WTC11 (cell line): ENCODE data around the gene SNAP29. TPM values are rescaled to one million over a fixed set of nuclear protein-coding genes. Genes with fewer than 3 reads are reported as not detected.

Experiments
- ATAC-seq: fragments of 200-7000 bp; cut with Tn5 transposase; 2 replicates; pipeline ENCODE4 v1.10.0; 2021; ENCODE audit warnings: mild to moderate bottlenecking, moderate library complexity
- CTCF ChIA-PET: fragments of 300-600 bp; sonication (Branson Sonifier 250); formaldehyde crosslinking; loops from one replicate; lab custom pipeline; 2021; ENCODE audit warnings: antibody characterized with exemption; lab: Charles Lee
- POLR2A ChIA-PET: fragments of 350-600 bp; sonication (Branson Sonifier 250); formaldehyde crosslinking; loops from one replicate; lab custom pipeline; 2021; ENCODE audit warnings: antibody characterized with exemption; lab: Charles Lee
- DNase-seq: peaks from one replicate; pipeline ENCODE4 v3.0.0; 2021; ENCODE audit warnings: low spot score
- H3K27ac Mint-ChIP-seq: 2 replicates; pipeline ENCODE4 v1.8.0; 2021; ENCODE audit warnings: mixed read lengths
- H3K27me3 Mint-ChIP-seq: 2 replicates; pipeline ENCODE4 v1.8.0; 2021; ENCODE audit warnings: low read depth, mild to moderate bottlenecking, moderate library complexity, mixed read lengths
- H3K36me3 Mint-ChIP-seq: 2 replicates; pipeline ENCODE4 v1.8.0; 2021; ENCODE audit warnings: mixed read lengths
- H3K4me1 Mint-ChIP-seq: 2 replicates; pipeline ENCODE4 v1.8.0; 2022; ENCODE audit warnings: mixed read lengths
- H3K4me3 Mint-ChIP-seq: 2 replicates; pipeline ENCODE4 v1.8.0; 2021; ENCODE audit warnings: mild to moderate bottlenecking, moderate library complexity, mixed read lengths
- H3K9me3 Mint-ChIP-seq: 2 replicates; pipeline ENCODE4 v1.8.0; 2021; ENCODE audit warnings: mixed read lengths
- ATF1 ChIP-seq: sonication (generic); formaldehyde crosslinking; IDR thresholded peaks from 2 replicates; pipeline ENCODE4 v1.8.1; 2023; ENCODE audit warnings: mild to moderate bottlenecking, moderate library complexity, missing genetic modification reagents
- CBFB ChIP-seq: sonication (generic); formaldehyde crosslinking; IDR thresholded peaks from 2 replicates; pipeline ENCODE4 v1.8.1; 2022; ENCODE audit warnings: mild to moderate bottlenecking, low read depth, missing genetic modification reagents
- ETV6 ChIP-seq: sonication (generic); formaldehyde crosslinking; IDR thresholded peaks from 2 replicates; pipeline ENCODE4 v1.8.1; 2022; ENCODE audit warnings: mild to moderate bottlenecking, missing genetic modification reagents
- FOXK1 ChIP-seq: sonication (generic); formaldehyde crosslinking; IDR thresholded peaks from 2 replicates; pipeline ENCODE4 v1.8.0; 2022; ENCODE audit warnings: mild to moderate bottlenecking, moderate library complexity, missing genetic modification reagents
- GABPB1 ChIP-seq: sonication (generic); formaldehyde crosslinking; IDR thresholded peaks from 2 replicates; pipeline ENCODE4 v1.8.1; 2023; ENCODE audit warnings: mild to moderate bottlenecking, missing genetic modification reagents
- GTF2I ChIP-seq: fragments of 250-450 bp; sonication (Bioruptor Pico); conservative IDR thresholded peaks from 2 replicates; pipeline ENCODE4 v1.4.0; 2021; ENCODE audit warnings: mild to moderate bottlenecking
- JAZF1 ChIP-seq: fragments of 250-450 bp; sonication (Bioruptor Pico); IDR thresholded peaks from 2 replicates; pipeline ENCODE4 v1.9.0; 2021; ENCODE audit warnings: moderate library complexity, mild to moderate bottlenecking, inconsistent platforms
- NFATC4 ChIP-seq: fragments of 250-450 bp; sonication (Bioruptor Pico); IDR thresholded peaks from 2 replicates; pipeline ENCODE4 v1.9.0; 2021; ENCODE audit warnings: mild to moderate bottlenecking
- NFE2L1 ChIP-seq: sonication (generic); formaldehyde crosslinking; IDR thresholded peaks from 2 replicates; pipeline ENCODE4 v1.8.1; 2023; ENCODE audit warnings: missing genetic modification reagents
- OVOL2 ChIP-seq: fragments of 250-450 bp; sonication (Bioruptor Pico); IDR thresholded peaks from 2 replicates; pipeline ENCODE4 v1.9.0; 2021; ENCODE audit warnings: mild to moderate bottlenecking, borderline replicate concordance
- PRRX2 ChIP-seq: fragments of 250-450 bp; sonication (Bioruptor Pico); IDR thresholded peaks from 2 replicates; pipeline ENCODE4 v1.8.0; 2021; ENCODE audit warnings: mild to moderate bottlenecking
- RORB ChIP-seq: fragments of 250-450 bp; sonication (Bioruptor Pico); IDR thresholded peaks from 2 replicates; pipeline ENCODE4 v1.9.0; 2021; ENCODE audit warnings: mild to moderate bottlenecking
- SMAD3 ChIP-seq: sonication (generic); formaldehyde crosslinking; IDR thresholded peaks from 2 replicates; pipeline ENCODE4 v1.8.0; 2022; ENCODE audit warnings: missing genetic modification reagents, mild to moderate bottlenecking, borderline replicate concordance
- total RNA-seq: library from RNA; stranded (reverse); gene quantifications from 3 replicates; pipeline ENCODE4 v1.2.3, GENCODE V29; 2021
- TF ChIP-seq, protein P1 (sequence below): fragments of 250-450 bp; sonication (Bioruptor Pico); conservative IDR thresholded peaks from 2 replicates; pipeline ENCODE4 v1.9.0; 2021; ENCODE audit warnings: mild to moderate bottlenecking
- TF ChIP-seq, protein P2 (sequence below): sonication (generic); formaldehyde crosslinking; conservative IDR thresholded peaks from 2 replicates; pipeline ENCODE4 v1.8.1; 2022; ENCODE audit warnings: mild to moderate bottlenecking, missing genetic modification reagents
- TF ChIP-seq, protein P3 (sequence below): sonication (generic); formaldehyde crosslinking; IDR thresholded peaks from 2 replicates; pipeline ENCODE4 v1.8.0; 2023; ENCODE audit warnings: missing genetic modification reagents, mild to moderate bottlenecking, borderline replicate concordance
- TF ChIP-seq, protein P4 (sequence below): fragments of 250-450 bp; sonication (Bioruptor Pico); IDR thresholded peaks from 2 replicates; pipeline ENCODE4 v1.8.0; 2021; ENCODE audit warnings: mild to moderate bottlenecking
- TF ChIP-seq, protein P5 (sequence below): sonication (generic); formaldehyde crosslinking; conservative IDR thresholded peaks from 2 replicates; pipeline ENCODE4 v1.8.1; 2023; ENCODE audit warnings: mild to moderate bottlenecking, low read depth, missing genetic modification reagents, moderate library complexity
- TF ChIP-seq, protein P6 (sequence below): sonication (generic); formaldehyde crosslinking; IDR thresholded peaks from 2 replicates; pipeline ENCODE4 v1.8.0; 2022; ENCODE audit warnings: mild to moderate bottlenecking, missing genetic modification reagents
- TF ChIP-seq, protein P7 (sequence below): sonication (generic); formaldehyde crosslinking; IDR thresholded peaks from 2 replicates; pipeline ENCODE4 v1.8.1; 2023; ENCODE audit warnings: mild to moderate bottlenecking, missing genetic modification reagents, moderate library complexity

Gene SNAP29
- total RNA-seq, 1 experiment from 2014 or later: 14.7 TPM

DNA sequence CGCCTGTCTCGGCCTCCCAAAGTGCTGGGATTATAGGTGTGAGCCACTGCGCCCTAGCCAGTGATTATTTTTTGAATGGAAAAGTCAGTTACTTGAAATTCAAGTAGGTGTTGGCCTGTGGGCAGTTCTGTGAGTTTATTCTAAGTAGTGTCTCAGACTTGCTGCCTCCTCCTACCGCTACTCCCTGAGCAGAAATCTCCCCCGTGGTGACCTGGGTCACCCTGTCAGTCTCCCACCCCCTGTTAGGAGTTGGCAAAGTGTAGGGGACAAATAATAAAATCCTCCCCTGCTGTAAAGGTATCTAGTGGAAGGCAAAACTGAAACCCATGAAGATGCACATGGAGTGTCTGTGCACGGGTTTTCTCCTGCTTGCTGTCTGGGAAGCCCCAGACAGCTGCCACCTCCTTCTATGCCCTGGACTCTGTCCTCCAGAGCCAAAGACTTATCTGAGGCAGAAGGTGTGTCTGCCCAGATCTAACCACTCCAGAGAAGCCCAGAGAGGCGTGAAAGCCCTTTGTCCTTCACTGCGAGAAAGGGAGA is 26.3 kb downstream of the SNAP29 start (continued):
- no peak for TF ChIP-seq RORB (CRISPR knock-in tag)
- no peak for TF ChIP-seq NFATC4
- no peak for TF ChIP-seq PRRX2 (CRISPR knock-in tag)
- no peak for TF ChIP-seq GABPB1 (CRISPR knock-in tag)
- TF ChIP-seq JAZF1: no peak
- no peak for TF ChIP-seq SMAD3 (CRISPR knock-in tag)
- no peak for TF ChIP-seq ATF1 (CRISPR knock-in tag)
- TF ChIP-seq, protein P1, sequence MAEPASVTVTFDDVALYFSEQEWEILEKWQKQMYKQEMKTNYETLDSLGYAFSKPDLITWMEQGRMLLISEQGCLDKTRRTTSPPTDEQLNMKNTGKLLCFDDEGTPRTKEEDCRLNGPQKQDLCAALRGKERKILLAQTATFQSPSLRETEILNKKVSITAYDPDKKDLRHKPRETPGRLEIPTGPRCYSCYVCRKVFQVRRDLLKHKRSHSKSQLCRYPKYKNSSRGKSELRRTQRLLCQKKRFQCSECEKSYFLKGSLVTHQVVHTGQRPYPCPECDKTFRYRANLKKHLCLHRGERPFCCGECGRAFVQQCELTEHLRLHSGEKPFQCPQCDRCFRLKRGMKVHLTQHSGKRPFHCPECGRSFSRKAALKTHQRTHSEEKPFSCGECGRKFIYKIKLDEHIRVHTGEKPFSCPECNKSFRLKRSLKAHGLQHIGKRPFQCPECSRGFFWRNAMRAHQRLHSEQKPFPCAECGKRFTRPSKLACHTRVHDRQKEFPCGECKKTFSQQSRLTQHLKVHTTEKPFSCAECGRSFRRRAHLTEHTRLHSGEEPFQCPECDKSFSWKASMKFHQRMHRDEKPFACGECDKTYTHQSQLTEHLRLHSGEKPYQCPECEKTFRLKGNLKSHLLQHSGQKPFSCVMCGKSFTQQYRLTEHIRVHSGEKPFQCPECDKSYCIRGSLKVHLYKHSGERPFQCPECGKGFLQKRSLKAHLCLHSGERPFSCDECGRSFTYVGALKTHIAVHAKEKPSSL (CRISPR knock-in tag): no peak
- TF ChIP-seq FOXK1 (CRISPR knock-in tag): no peak
- TF ChIP-seq, protein P2, sequence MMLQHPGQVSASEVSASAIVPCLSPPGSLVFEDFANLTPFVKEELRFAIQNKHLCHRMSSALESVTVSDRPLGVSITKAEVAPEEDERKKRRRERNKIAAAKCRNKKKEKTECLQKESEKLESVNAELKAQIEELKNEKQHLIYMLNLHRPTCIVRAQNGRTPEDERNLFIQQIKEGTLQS (CRISPR knock-in tag): no peak
- TF ChIP-seq, all 79 proteins: peak for 0

DNA sequence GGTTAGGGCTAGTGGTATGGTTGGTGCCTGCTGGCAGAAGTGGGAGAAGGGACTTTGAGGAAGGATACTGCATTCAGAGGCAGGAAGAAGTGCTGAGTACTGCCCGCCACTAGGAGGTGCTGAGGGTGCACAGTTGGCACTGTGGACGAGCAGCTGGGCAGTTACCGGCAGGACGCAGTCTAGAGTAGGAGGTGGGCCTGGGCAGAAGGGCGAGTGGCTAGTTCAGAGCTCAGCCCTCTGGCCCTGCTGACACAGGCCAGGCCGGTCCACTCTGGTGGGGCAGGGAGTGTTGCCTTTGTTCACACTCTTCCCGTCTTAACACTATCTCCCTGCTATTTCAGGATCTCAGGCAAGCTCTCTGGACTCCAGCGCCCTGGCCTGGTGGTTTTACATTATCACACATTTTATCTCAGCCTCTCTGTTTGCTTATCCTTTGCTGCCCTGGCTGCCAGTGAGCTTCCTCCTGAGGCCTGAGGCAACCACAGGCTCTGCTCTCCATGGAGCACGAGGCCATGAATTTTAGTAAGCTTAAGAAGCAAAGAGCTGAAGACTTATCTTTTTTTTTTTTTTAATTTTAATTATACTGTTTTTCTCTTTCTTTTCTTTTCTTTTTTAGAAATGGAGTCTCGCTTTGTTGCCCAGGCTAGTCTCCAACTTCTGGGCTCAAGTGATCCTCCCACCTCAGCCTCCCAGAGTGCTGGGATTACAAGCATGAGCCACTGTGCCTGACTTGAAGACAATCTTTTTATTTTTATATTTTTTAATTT is 26.9 kb downstream of the SNAP29 start:
- H3K4me3 Mint-ChIP-seq: no peak overlapping the region
- H3K36me3 Mint-ChIP-seq: peaks cover 11% of the 10 kb centered on the region; the same call in 1 of the 2 replicates
- peak overlapping the region; percentile 68 for H3K27ac Mint-ChIP-seq
- no peaks in the 10 kb centered on the region for H3K9me3 Mint-ChIP-seq
- H3K4me1 Mint-ChIP-seq: peaks cover 3% of the 10 kb centered on the region; the same call in 1 of the 2 replicates
- peak; percentile 89 for DNase-seq
- CTCF ChIA-PET: interaction anchor here (0.5 to 2.5 kb wide), 64 partner anchors 8 to 294 kb away, joined by 3 to 72 read pairs (median 6); partner anchors contain the start of genes AIFM3, CRKL, LZTR1 and P2RX6
- H3K27me3 Mint-ChIP-seq: no peaks in the 10 kb centered on the region
- ATAC-seq: peak; percentile 98
- POLR2A ChIA-PET: interaction anchor here (0.7 to 1.1 kb wide), 4 partner anchors 11 to 96 kb away, joined by 3 to 4 read pairs (median 3); partner anchors contain the start of gene LZTR1
- TF ChIP-seq, protein P2 (CRISPR knock-in tag): no peak
- TF ChIP-seq, protein P3, sequence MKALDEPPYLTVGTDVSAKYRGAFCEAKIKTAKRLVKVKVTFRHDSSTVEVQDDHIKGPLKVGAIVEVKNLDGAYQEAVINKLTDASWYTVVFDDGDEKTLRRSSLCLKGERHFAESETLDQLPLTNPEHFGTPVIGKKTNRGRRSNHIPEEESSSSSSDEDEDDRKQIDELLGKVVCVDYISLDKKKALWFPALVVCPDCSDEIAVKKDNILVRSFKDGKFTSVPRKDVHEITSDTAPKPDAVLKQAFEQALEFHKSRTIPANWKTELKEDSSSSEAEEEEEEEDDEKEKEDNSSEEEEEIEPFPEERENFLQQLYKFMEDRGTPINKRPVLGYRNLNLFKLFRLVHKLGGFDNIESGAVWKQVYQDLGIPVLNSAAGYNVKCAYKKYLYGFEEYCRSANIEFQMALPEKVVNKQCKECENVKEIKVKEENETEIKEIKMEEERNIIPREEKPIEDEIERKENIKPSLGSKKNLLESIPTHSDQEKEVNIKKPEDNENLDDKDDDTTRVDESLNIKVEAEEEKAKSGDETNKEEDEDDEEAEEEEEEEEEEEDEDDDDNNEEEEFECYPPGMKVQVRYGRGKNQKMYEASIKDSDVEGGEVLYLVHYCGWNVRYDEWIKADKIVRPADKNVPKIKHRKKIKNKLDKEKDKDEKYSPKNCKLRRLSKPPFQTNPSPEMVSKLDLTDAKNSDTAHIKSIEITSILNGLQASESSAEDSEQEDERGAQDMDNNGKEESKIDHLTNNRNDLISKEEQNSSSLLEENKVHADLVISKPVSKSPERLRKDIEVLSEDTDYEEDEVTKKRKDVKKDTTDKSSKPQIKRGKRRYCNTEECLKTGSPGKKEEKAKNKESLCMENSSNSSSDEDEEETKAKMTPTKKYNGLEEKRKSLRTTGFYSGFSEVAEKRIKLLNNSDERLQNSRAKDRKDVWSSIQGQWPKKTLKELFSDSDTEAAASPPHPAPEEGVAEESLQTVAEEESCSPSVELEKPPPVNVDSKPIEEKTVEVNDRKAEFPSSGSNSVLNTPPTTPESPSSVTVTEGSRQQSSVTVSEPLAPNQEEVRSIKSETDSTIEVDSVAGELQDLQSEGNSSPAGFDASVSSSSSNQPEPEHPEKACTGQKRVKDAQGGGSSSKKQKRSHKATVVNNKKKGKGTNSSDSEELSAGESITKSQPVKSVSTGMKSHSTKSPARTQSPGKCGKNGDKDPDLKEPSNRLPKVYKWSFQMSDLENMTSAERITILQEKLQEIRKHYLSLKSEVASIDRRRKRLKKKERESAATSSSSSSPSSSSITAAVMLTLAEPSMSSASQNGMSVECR (CRISPR knock-in tag): no peak
- TF ChIP-seq OVOL2 (no peak), RORB (CRISPR knock-in tag) (no peak), ETV6 (CRISPR knock-in tag) (peak; percentile 21; the same call in 1 of the 2 replicates), NFE2L1 (CRISPR knock-in tag) (no peak), GABPB1 (CRISPR knock-in tag) (peak; percentile 38; the same call in 1 of the 2 replicates), GTF2I (CRISPR knock-in tag) (no peak), CBFB (CRISPR knock-in tag) (no peak)
- TF ChIP-seq, protein P4, sequence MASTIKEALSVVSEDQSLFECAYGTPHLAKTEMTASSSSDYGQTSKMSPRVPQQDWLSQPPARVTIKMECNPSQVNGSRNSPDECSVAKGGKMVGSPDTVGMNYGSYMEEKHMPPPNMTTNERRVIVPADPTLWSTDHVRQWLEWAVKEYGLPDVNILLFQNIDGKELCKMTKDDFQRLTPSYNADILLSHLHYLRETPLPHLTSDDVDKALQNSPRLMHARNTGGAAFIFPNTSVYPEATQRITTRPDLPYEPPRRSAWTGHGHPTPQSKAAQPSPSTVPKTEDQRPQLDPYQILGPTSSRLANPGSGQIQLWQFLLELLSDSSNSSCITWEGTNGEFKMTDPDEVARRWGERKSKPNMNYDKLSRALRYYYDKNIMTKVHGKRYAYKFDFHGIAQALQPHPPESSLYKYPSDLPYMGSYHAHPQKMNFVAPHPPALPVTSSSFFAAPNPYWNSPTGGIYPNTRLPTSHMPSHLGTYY (CRISPR knock-in tag): no peak
- TF ChIP-seq, protein P5, sequence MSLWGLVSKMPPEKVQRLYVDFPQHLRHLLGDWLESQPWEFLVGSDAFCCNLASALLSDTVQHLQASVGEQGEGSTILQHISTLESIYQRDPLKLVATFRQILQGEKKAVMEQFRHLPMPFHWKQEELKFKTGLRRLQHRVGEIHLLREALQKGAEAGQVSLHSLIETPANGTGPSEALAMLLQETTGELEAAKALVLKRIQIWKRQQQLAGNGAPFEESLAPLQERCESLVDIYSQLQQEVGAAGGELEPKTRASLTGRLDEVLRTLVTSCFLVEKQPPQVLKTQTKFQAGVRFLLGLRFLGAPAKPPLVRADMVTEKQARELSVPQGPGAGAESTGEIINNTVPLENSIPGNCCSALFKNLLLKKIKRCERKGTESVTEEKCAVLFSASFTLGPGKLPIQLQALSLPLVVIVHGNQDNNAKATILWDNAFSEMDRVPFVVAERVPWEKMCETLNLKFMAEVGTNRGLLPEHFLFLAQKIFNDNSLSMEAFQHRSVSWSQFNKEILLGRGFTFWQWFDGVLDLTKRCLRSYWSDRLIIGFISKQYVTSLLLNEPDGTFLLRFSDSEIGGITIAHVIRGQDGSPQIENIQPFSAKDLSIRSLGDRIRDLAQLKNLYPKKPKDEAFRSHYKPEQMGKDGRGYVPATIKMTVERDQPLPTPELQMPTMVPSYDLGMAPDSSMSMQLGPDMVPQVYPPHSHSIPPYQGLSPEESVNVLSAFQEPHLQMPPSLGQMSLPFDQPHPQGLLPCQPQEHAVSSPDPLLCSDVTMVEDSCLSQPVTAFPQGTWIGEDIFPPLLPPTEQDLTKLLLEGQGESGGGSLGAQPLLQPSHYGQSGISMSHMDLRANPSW: no peak
- TF ChIP-seq, protein P6, sequence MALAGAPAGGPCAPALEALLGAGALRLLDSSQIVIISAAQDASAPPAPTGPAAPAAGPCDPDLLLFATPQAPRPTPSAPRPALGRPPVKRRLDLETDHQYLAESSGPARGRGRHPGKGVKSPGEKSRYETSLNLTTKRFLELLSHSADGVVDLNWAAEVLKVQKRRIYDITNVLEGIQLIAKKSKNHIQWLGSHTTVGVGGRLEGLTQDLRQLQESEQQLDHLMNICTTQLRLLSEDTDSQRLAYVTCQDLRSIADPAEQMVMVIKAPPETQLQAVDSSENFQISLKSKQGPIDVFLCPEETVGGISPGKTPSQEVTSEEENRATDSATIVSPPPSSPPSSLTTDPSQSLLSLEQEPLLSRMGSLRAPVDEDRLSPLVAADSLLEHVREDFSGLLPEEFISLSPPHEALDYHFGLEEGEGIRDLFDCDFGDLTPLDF (CRISPR knock-in tag): no peak
- TF ChIP-seq, protein P7, sequence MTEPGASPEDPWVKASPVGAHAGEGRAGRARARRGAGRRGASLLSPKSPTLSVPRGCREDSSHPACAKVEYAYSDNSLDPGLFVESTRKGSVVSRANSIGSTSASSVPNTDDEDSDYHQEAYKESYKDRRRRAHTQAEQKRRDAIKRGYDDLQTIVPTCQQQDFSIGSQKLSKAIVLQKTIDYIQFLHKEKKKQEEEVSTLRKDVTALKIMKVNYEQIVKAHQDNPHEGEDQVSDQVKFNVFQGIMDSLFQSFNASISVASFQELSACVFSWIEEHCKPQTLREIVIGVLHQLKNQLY: no peak
